HUDEP-2 (cell line): ENCODE results near the gene FEZ2.

ENCODE experiments used
- DNase-seq, 76 experiments: peaks; one replicate each; lab custom pipeline; 2025; ENCODE audit not compliant: unreplicated experiment in 76 of 76; lab: John Stamatoyannopoulos, UW

FEZ2 gene

DNA sequence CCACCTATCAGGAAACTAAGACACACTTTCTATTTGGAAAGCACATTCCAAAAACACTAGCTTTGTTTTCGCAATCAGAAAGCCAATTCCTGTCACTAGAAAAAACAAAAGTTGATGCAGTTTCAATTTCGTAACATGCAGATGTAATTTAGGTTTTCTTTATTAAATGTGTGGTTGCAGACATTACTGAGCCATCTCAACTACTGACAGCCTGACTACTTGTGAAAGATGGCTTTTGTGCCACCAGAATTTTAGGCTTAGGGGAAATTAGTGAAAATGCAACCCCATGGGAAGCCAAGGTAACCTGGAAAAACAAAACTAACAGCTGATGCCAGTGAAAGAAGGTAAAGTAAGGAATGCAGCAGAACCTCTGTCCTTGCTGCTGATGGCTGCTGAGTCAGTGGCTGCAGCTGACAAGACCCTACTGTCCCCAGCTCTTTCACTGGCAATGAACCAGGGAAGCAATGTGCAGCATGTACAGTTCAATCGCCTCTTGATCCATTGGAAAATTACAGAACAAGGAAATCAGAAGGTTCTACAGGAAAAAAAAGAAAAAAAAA, 34.9 kb downstream of the FEZ2 start:
- DNase-seq = no peak

- no peak for DNase-seq
Observed at GRCh38 chr2:36562240-36562639, 35.7 kb downstream of the FEZ2 start.

DNA sequence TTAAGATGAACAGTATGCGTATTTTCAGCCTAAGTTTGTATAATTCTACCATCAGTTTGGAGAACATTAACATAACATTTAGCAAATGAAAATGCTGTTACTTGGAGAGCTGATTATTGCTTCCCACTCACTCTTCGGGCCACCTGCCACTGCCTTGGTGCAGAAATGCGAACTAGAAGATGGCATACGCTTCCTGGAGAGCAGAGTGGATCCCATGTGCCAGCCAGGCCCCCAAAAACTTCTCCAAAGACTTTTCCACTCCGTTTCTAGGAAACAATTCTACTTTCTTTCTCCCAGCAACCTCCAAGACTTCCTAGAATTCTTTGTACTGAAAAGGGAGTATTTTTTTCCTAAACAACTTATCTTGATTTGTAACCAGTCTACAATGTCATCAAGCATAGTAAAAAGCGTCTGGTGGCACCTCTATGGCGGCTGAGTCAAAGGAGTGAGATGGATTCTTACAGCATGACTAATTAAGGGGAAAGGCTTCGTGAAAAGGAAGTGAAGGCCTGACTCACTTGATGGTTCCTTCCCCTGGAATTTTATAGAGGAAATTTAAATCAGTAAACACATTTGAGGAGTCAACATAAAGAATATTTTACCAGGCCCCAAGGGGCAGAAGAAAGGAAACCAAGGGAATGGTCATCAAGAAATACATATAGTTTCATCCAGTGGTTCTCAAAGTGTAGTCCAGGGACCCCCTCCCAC, 36.6 kb downstream of the FEZ2 start:
- DNase-seq = no peak

DNA sequence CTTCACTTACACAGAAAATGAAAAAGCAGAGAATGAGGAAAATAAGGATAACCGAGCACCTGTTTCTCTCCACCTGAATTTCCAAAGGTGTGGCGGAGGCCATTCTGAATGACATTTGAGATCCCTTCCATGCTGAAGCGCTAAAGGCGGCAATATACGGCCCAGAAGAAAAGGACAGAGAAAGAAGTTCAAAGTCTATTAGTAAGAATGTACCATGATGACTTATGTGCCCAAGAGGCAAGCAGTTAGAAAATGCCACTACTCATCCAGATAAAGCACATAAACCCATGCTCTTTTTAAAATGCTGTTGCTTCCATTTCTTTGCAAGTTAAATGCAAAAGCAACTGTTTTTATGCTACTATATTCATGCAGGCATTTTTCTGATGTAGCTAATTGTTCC, 37.2 kb downstream of the FEZ2 start:
- DNase-seq = no peak

DNA sequence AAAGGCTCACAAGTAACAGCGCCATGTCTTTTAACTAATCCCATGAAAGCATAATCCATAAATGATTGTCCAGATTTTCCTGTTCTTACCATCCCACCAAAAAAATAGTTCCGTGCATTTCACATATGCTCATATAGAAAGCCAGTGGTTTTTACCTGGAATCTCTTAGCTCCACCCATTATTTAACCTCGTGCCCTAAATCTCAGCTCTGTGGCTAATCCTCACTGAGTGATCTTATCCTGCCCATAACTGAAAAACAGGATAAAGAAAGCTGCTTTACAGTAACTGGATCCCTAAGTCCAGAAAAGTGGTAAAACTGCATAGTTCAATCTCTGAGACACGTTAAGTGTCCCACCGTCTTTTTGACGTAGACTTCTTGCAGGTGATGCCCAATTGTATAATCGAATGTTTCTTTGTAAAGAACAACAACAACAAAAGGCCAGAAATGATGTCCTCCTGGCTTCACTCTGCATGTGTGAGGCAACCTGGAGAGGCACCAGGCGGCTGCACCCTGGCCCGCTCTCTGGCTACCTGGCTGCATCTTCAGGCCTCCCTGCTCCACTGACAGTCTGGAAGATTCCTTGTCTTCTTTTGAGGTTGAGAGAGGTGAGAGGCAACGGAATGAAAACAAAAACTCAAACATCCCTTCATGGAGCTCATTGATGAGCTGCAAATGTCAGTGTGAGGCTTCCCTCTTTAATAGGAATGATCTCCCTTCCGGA, 38.6 kb downstream of the FEZ2 start:
- no peak for DNase-seq

GRCh38 chr2:36556842-36557241, 41.1 kb downstream of the FEZ2 start:
- no peak for DNase-seq

- no peak for DNase-seq
Observed at GRCh38 chr2:36555789-36556188, 42.2 kb downstream of the FEZ2 start.

DNA sequence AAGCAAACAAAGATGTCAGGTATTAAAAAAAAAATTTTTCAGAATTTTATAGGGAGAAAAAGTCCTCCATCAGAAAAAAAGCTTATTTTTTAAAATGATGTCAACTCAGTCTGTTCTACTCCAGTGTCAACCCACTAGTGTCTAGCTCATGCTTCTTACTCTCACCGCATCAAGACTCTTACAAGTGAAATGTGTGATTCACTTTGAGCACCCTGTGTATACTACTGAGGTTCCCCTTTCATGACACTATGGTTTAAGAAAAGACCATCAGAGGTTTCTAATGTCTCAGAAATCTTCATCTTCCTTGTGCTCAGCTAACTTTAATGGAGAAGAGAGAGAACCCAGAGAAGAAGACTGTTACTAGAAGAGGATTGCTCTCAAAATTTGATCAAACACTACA, 43.4 kb downstream of the FEZ2 start:
- no peak for DNase-seq

DNA sequence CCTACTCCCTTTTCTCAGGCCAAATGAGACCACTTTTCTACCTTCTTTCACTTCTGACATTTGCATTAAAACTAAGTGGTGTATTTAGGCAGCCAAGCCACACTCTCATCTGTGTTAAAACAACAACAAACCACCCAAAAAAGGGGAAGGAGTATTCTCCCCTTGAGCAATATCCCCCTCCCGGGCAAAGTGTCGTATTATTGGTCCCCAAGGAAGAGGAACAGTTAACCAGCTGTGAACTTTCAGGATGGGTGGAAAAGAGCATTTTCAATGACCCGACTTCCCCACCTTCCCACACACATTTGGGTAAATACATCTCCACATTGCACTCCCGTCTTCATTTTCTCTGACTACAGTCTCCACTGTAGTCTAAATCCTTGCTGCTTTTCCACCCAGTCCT, 44.3 kb downstream of the FEZ2 start:
- DNase-seq = no peak

DNA sequence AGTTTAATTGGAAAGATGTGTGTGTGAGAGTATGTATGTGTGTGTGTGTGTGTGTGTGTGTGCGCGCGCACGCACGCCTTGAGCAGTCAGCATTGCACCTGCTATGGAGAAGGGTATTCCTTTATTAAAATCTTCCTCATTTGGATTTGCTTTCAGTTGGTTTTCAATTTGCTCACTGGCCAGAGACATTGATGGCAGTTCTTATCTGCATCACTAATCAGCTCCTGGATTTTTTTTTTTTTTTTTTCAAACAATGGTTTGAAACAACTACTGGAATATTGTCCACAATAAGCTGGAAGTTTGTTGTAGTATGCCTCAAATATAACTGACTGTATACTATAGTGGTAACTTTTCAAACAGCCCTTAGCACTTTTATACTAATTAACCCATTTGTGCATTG, 48.0 kb downstream of the FEZ2 start:
- no peak for DNase-seq

- no peak for DNase-seq
Observed at GRCh38 chr2:36549165-36549574, 48.8 kb downstream of the FEZ2 start.

DNA sequence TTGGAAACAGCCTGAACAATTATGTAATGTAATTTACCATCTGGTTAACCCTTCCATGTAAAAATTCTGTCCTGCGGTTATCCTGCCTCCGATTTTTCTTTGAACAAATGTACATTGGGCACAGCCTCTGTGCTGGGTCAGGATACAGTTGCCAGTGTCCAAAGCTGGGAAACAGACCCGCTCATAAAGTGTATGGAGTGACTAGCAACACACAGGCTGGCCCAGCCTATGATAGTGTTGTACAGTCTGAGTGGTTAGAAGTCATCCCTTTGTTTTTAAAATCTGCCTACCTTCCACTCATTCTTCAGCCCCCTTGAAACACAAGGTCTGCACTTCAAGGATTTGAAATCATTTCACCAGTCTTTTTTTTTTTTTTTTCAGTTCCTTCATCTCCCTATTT, 50.1 kb downstream of the FEZ2 start:
- no peak for DNase-seq

- no peak for DNase-seq
Observed at GRCh38 chr2:36545871-36546416, 52.0 kb downstream of the FEZ2 start.

DNA sequence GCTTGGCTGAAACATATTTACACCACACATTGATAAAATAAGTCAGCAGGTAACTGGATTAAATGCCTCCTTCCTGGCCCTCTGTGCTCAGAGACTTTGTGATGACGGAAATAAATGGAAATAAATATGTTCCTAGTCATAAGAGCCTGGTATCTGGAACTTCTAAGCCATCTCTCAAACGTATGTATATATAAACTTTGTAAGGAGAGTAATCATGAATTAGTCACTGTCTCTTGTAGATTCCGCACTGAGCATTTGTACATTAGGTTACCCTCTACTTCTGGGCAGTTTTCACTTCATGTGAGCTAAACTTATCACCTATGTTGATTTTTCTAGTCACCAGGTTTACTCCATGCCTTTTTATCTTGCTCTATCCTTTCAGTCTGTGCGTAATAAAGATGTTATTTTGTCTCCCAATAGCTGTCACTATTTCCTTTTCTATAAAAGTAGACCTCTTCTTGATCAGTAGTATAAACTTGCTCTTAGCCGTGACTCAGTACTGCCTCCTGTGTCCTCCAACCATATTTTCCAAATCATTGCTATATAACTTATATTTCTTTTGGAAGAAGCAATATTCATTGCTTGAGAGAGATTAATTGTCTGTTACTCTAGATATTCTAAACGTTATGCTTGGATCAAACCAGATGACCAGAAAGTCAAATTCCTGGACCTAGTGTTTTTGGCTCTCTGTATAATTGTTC, 53.2 kb downstream of the FEZ2 start:
- DNase-seq = no peak

DNA sequence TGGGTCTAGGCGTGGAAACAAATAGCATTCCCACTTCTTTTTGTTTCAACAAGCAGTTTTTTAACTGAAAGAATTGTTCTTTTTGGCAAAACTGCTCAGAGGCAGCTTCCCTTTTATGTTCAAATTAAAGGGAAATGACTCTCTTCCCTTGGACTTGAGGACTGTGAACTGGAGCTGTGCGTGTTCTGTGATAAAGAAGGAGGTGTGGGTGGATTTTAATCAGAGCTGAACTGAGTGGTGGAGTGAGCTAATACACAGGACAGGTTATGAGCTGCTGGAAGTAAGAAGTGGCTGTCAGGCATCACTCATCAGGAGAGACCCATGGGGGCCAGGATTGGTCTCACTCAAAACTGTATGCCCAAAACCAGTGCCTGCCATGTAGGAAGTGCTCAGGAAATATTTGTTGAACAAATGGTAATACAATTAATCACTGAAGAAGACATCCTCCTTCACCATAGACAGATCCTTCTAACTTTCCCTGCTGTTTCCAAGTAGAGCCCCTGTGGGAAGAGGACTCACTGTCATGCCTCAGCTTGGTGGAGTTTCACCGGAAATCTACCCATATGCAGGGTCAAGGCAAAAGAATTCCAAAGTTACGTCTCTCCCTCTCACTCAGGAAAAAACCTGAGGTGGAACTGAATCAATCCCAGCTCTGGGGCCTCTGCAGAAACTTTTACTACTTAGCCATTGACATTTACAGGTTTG, 55.9 kb downstream of the FEZ2 start:
- no peak for DNase-seq

- no peak for DNase-seq
Observed at GRCh38 chr2:36540986-36541754, 56.8 kb downstream of the FEZ2 start.

GRCh38 chr2:36539631-36540030, 58.3 kb downstream of the FEZ2 start:
- DNase-seq = no peak

DNA sequence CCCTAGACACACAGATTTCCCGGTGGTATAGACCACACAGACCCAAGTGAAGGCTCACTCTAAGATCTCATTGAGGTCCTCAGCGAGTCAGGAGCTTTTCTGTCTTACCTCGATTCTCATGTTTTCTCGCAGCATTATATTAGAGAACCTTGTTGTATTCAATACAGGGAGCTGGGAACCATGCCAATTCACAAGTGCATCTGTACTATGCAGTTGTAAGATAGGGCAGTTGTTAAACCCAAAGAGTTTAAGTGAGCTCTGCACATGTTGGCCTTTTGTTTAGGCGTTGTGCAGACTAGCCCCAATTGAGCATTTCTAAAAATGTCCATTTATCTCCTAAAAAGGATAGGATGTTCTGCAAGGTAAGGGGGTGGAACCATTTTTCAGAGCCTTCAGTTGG, 59.6 kb downstream of the FEZ2 start:
- peak in 69 of 76 experiments; percentile 3 to 88 (median 59) for DNase-seq

- DNase-seq = no peak
Observed at GRCh38 chr2:36536776-36537175, 61.2 kb downstream of the FEZ2 start.

- no peak for DNase-seq
Observed at GRCh38 chr2:36535099-36535498, 62.9 kb downstream of the FEZ2 start.
